ENCODE measurements around the gene RFESD. TPM values are rescaled to one million over a fixed set of nuclear protein-coding genes. Genes with fewer than 3 reads are reported as not detected.

RFESD gene
- total and polyA plus RNA-seq, 2 of the 13 experiments (the other 11 are each of a cell fraction or from before 2014, with no cell fraction given) = 1.1 to 2.2 TPM

DNA sequence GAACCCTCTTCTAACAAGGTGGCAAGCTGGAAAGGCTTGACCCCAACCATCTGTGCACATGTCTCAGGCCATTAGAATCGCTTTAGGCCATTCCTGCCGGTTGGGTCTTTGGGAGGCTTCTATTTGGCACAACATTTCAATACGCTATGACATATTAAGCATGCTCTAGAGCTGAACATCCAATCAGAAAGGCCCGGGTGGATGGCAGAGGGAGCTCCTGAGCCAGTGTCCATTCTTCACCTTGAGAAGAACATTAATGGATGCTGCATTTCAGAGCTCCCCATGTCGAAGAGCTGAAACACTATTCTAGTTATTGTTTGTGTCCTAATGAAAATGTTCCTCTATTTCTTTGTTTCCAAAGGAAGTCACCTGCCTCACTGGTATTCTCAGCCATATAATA is 23.4 kb downstream of the RFESD start:
- Histone ChIP-seq H3K27me3 (ENCODE audit: control insufficient read depth in 1 of 2, insufficient read depth in 2 of 2, low read length in 2 of 2) (no peaks in the 10 kb centered on the region), H4K20me1 (ENCODE audit: insufficient read depth, low read length) (no peaks in the 10 kb centered on the region), H3K27ac (ENCODE audit: extremely low read length, insufficient read depth, low read length) (no peak overlapping the region), H3K4me1 (ENCODE audit: insufficient read depth, low read length) (peaks cover 44% of the 10 kb centered on the region), H3K36me3 (replicated peaks in 1 of 2; ENCODE audit: control insufficient read depth in 1 of 2, insufficient read depth in 2 of 2, low read length in 2 of 2) (no peaks in the 10 kb centered on the region), H3K4me2 (ENCODE audit: low read depth, low read length) (no peak overlapping the region), H3K79me2 (ENCODE audit: insufficient read depth, low read length) (no peaks in the 10 kb centered on the region), H3K9me3 (ENCODE audit: low read length) (no peaks in the 10 kb centered on the region), H3K9ac (ENCODE audit: insufficient read depth, low read depth, low read length) (no peak overlapping the region), H2AFZ (ENCODE audit: low read length) (no peak overlapping the region), H3K4me3 (replicated peaks in 1 of 3; ENCODE audit: insufficient read depth in 1 of 3, low read depth in 2 of 3, low read length in 3 of 3) (no peak overlapping the region)
- no peak for DNase-seq (ENCODE audit: low spot score)
- WGBS (ENCODE audit: low lambda C conversion rate) = 50% methylated on average over 5 of the region's 5 CpGs
- no peak for FAIRE-seq
- TF ChIP-seq ZNF136 (CRISPR knock-in tag; IDR thresholded peaks at IDR 0.05; ENCODE audit: low read depth) (no peak), PHF21A (CRISPR knock-in tag; IDR thresholded peaks at IDR 0.05) (no peak), TAF15 (IDR thresholded peaks at IDR 0.05; ENCODE audit: low read depth, low read length, poor library complexity, severe bottlenecking) (no peak), PLSCR1 (CRISPR knock-in tag; IDR thresholded peaks at IDR 0.05; ENCODE audit: borderline replicate concordance) (no peak), ZNF709 (CRISPR knock-in tag; IDR thresholded peaks at IDR 0.05) (no peak), CREB3 (CRISPR knock-in tag; IDR thresholded peaks at IDR 0.05) (no peak), ZFX (CRISPR knock-in tag; IDR thresholded peaks at IDR 0.05; ENCODE audit: low read depth) (no peak)
- TF ChIP-seq, protein P1, sequence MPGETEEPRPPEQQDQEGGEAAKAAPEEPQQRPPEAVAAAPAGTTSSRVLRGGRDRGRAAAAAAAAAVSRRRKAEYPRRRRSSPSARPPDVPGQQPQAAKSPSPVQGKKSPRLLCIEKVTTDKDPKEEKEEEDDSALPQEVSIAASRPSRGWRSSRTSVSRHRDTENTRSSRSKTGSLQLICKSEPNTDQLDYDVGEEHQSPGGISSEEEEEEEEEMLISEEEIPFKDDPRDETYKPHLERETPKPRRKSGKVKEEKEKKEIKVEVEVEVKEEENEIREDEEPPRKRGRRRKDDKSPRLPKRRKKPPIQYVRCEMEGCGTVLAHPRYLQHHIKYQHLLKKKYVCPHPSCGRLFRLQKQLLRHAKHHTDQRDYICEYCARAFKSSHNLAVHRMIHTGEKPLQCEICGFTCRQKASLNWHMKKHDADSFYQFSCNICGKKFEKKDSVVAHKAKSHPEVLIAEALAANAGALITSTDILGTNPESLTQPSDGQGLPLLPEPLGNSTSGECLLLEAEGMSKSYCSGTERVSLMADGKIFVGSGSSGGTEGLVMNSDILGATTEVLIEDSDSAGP (CRISPR knock-in tag; IDR thresholded peaks at IDR 0.05; ENCODE audit: borderline replicate concordance) = no peak
- TF ChIP-seq, protein P2, sequence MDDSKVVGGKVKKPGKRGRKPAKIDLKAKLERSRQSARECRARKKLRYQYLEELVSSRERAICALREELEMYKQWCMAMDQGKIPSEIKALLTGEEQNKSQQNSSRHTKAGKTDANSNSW (CRISPR knock-in tag; IDR thresholded peaks at IDR 0.05; ENCODE audit: borderline replicate concordance) = no peak
- ChIA-PET CTCF (ENCODE audit: low intra/inter-chr PET ratio, low total read pairs) (no interaction called here), POLR2A (no interaction called here)
- BruUV-seq (replicated peaks) = no TSS peak
- in situ Hi-C loops (cut with HindIII; ENCODE audit: extremely low pct_ligation_motif_present, low pct_unique_long_range_greater_than_20kb) (no loop called here), intact Hi-C loops (cut with micrococcal nuclease; ENCODE audit: unreplicated experiment) (no loop called here)
- ATAC-seq = no peak
